Keratinocyte (primary cell): ENCODE results near the gene MAP4K1.

Experiments
- CTCF ChIP-seq, 3 experiments: IDR thresholded peaks in 1 of 3; conservative IDR thresholded peaks in 1 of 3; optimal IDR thresholded peaks in 1 of 3; 2 replicates in 2 of 3; 3 replicates in 1 of 3; pipeline versions ENCODE3 to v1.5.1; 2011; ENCODE audit warnings: low read length in 3 of 3, mild to moderate bottlenecking in 3 of 3, moderate library complexity in 2 of 3, control low read depth in 1 of 3, inconsistent platforms in 1 of 3; ENCODE audit not compliant: insufficient read depth in 2 of 3; ENCODE audit errors: extremely low read depth in 1 of 3
- EZH2 ChIP-seq: IDR thresholded peaks from one replicate; pipeline ENCODE4 v1.6.1; 2012; ENCODE audit warnings: inconsistent platforms, mild to moderate bottlenecking, low read length, moderate library complexity

GRCh38 chr19:38635483-38636399 is 18.0 kb upstream of the MAP4K1 start:
- TF ChIP-seq CTCF (optimal IDR thresholded peaks at IDR 0.05 in 1 of 3, IDR thresholded peaks at IDR 0.05 in 1 of 3, conservative IDR thresholded peaks at IDR 0.05 in 1 of 3; ENCODE audit: extremely low read depth in 1 of 3, insufficient read depth in 2 of 3, low read length in 3 of 3) (no peak), EZH2 (no peak)
